ENCODE measurements around the gene CCDC148.
"Not testable (repeated sequence)": the region's sequence is repeated elsewhere in the genome, so short reads cannot be mapped to it uniquely, and the experiment has no call there.

The CCDC148 gene

DNA sequence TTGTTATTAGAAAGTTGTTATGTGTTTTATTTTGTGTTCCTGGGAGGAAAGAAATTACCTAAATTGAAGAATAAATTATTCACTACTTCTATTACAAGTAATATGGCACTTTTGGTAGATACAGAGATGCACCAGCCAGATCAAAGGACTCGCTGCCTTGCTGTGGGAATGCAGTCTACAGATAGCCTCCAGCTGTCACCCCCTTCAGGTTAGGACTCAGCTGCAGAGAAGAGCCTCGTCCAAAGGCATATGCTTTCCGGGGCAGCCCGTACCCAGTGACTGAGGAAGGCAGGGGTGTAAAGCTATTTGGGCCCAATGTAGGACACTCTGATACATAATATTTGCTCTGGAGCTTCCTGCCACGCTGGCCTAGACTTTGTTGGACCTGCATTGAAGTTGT is 90.2 kb downstream of the CCDC148 start:
- no peak for TF ChIP-seq EZH2phosphoT487 (IDR thresholded peaks at IDR 0.05; ENCODE audit: low read depth)
- TF ChIP-seq, protein P1, sequence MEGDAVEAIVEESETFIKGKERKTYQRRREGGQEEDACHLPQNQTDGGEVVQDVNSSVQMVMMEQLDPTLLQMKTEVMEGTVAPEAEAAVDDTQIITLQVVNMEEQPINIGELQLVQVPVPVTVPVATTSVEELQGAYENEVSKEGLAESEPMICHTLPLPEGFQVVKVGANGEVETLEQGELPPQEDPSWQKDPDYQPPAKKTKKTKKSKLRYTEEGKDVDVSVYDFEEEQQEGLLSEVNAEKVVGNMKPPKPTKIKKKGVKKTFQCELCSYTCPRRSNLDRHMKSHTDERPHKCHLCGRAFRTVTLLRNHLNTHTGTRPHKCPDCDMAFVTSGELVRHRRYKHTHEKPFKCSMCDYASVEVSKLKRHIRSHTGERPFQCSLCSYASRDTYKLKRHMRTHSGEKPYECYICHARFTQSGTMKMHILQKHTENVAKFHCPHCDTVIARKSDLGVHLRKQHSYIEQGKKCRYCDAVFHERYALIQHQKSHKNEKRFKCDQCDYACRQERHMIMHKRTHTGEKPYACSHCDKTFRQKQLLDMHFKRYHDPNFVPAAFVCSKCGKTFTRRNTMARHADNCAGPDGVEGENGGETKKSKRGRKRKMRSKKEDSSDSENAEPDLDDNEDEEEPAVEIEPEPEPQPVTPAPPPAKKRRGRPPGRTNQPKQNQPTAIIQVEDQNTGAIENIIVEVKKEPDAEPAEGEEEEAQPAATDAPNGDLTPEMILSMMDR (IDR thresholded peaks at IDR 0.05; ENCODE audit: low read depth, low read length): no peak
- Histone ChIP-seq H3K27ac (ENCODE audit: low read length) (no peak overlapping the region), H4K20me1 (ENCODE audit: insufficient read depth, low read length) (no peaks in the 10 kb centered on the region), H3K4me1 (ENCODE audit: low read length) (no peaks in the 10 kb centered on the region), H3K9me3 (ENCODE audit: insufficient read depth, low read length) (no peaks in the 10 kb centered on the region), H3K27me3 (ENCODE audit: low read depth, low read length) (no peaks in the 10 kb centered on the region), H3K9ac (ENCODE audit: low read length) (no peak overlapping the region), H2AFZ (ENCODE audit: low read depth, low read length) (no peak overlapping the region), H3K4me3 (ENCODE audit: low read length) (no peak overlapping the region), H3K36me3 (replicated peaks; ENCODE audit: low read depth, low read length) (no peaks in the 10 kb centered on the region), H3K4me2 (ENCODE audit: low read length) (no peak overlapping the region), H3K79me2 (ENCODE audit: low read length) (no peaks in the 10 kb centered on the region)

DNA sequence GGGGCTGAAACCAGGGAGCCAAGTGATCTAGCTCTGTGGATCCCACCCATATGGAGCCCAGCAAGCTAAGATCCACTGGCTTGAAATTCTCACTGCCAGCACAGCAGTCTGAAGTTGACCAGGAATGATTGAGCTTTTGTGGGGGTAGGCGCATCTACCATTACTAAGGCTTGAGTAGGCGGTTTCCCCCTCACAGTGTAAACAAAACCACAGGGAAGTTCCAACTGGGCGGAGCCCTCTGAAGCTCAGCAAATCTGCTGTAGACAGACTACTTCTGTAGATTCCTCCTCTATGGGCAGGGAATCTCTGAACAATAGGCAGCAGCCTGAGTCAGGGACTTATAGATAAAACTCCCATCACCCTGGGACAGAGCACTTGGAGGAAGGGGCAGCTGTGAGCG is 96.7 kb downstream of the CCDC148 start:
- peaks cover 7% of the 10 kb centered on the region; the same call in 1 of the 2 replicates for H3K4me1 ChIP-seq (ENCODE audit: low read length)
- no peak overlapping the region for H3K27ac ChIP-seq (ENCODE audit: low read length)
- no peak overlapping the region; the same call in 1 of the 2 replicates for H3K4me2 ChIP-seq (ENCODE audit: low read length)
- no peak overlapping the region for H3K9ac ChIP-seq (ENCODE audit: low read length)
- no peaks in the 10 kb centered on the region for H3K36me3 ChIP-seq (replicated peaks; ENCODE audit: low read depth, low read length)
- H3K4me3 ChIP-seq (ENCODE audit: low read length): no peak overlapping the region
- no peaks in the 10 kb centered on the region for H3K79me2 ChIP-seq (ENCODE audit: low read length)
- no peaks in the 10 kb centered on the region for H3K9me3 ChIP-seq (ENCODE audit: insufficient read depth, low read length)
- peak overlapping the region; percentile 30 for H2AFZ ChIP-seq (ENCODE audit: low read depth, low read length)
- no peaks in the 10 kb centered on the region for H4K20me1 ChIP-seq (ENCODE audit: insufficient read depth, low read length)
- TF ChIP-seq, protein P1 (IDR thresholded peaks at IDR 0.05; ENCODE audit: low read depth, low read length): no peak
- no peak for TF ChIP-seq EZH2phosphoT487 (IDR thresholded peaks at IDR 0.05; ENCODE audit: low read depth)
- no peaks in the 10 kb centered on the region for H3K27me3 ChIP-seq (ENCODE audit: low read depth, low read length)

DNA sequence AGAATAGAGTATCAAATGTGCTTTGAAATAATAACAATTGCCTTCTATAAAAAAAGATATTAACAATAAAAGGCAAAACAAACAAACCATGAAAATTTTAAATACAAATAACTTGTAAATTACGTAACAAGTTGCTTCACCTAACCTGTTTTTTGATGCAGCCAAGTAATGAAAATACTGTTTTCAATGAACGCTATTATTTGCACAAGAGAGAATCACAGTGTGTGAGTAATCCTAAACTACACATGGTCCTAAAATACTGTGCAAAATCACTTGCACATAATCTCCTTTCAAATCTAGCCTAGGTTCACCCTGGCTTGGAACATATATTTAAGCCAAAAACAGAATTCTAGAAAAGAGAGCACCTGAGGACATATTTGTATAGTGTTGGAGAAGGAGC is 98.9 kb downstream of the CCDC148 start:
- Histone ChIP-seq H3K27ac (ENCODE audit: low read length) (no peak overlapping the region), H3K27me3 (ENCODE audit: low read depth, low read length) (no peaks in the 10 kb centered on the region), H3K36me3 (replicated peaks; ENCODE audit: low read depth, low read length) (no peaks in the 10 kb centered on the region), H3K9me3 (ENCODE audit: insufficient read depth, low read length) (no peaks in the 10 kb centered on the region), H3K4me1 (ENCODE audit: low read length) (peaks cover 7% of the 10 kb centered on the region; the same call in 1 of the 2 replicates), H4K20me1 (ENCODE audit: insufficient read depth, low read length) (no peaks in the 10 kb centered on the region), H3K4me2 (ENCODE audit: low read length) (no peak overlapping the region), H3K9ac (ENCODE audit: low read length) (no peak overlapping the region), H3K79me2 (ENCODE audit: low read length) (no peaks in the 10 kb centered on the region), H2AFZ (ENCODE audit: low read depth, low read length) (no peak overlapping the region), H3K4me3 (ENCODE audit: low read length) (no peak overlapping the region)
- TF ChIP-seq, protein P1 (IDR thresholded peaks at IDR 0.05; ENCODE audit: low read depth, low read length): no peak
- no peak for TF ChIP-seq EZH2phosphoT487 (IDR thresholded peaks at IDR 0.05; ENCODE audit: low read depth)

DNA sequence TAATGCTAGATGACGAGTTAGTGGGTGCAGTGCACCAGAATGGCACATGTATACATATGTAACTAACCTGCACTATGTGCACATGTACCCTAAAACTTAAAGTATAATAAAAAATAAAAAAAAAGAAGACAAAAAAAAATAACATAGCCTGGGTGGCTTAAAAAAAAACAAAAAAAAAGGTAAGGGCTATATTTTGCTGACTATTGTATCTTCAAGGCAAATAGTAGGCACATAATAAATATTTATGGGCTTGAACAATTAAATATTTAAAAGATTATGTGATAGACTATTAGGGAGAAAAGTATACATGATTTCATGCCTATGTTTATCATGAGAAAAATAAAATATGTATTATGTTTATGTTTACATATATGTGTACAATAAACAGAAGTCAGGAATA is 99.4 kb downstream of the CCDC148 start:
- Histone ChIP-seq H3K4me3 (ENCODE audit: low read length) (no peak overlapping the region), H3K36me3 (replicated peaks; ENCODE audit: low read depth, low read length) (no peaks in the 10 kb centered on the region), H3K9me3 (ENCODE audit: insufficient read depth, low read length) (no peaks in the 10 kb centered on the region), H4K20me1 (ENCODE audit: insufficient read depth, low read length) (no peaks in the 10 kb centered on the region), H3K27ac (ENCODE audit: low read length) (no peak overlapping the region), H3K27me3 (ENCODE audit: low read depth, low read length) (no peaks in the 10 kb centered on the region), H3K4me1 (ENCODE audit: low read length) (peaks cover 7% of the 10 kb centered on the region; the same call in 1 of the 2 replicates), H3K79me2 (ENCODE audit: low read length) (no peaks in the 10 kb centered on the region), H2AFZ (ENCODE audit: low read depth, low read length) (no peak overlapping the region), H3K4me2 (ENCODE audit: low read length) (no peak overlapping the region), H3K9ac (ENCODE audit: low read length) (no peak overlapping the region)
- no peak for TF ChIP-seq EZH2phosphoT487 (IDR thresholded peaks at IDR 0.05; ENCODE audit: low read depth)
- TF ChIP-seq, protein P1 (IDR thresholded peaks at IDR 0.05; ENCODE audit: low read depth, low read length): no peak

DNA sequence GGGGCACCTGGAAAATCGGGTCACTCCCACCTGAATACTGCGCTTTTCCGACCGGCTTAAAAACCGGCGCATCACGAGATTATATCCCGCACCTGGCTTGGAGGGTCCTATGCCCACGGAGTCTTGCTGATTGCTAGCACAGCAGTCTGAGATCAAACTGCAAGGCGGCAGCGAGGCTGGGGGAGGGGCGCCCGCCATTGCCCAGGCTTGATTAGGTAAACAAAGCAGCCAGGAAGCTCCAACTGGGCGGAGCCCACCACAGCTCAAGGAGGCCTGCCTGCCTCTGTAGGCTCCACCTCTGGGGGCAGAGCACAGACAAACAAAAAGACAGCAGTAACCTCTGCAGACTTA is 105.1 kb downstream of the CCDC148 start:
- H2AFZ ChIP-seq (ENCODE audit: low read depth, low read length); H3K27ac ChIP-seq (ENCODE audit: low read length); H3K4me1 ChIP-seq (ENCODE audit: low read length); H3K9me3 ChIP-seq (ENCODE audit: insufficient read depth, low read length); H4K20me1 ChIP-seq (ENCODE audit: insufficient read depth, low read length); H3K4me3 ChIP-seq (ENCODE audit: low read length); H3K4me2 ChIP-seq (ENCODE audit: low read length); H3K27me3 ChIP-seq (ENCODE audit: low read depth, low read length); H3K79me2 ChIP-seq (ENCODE audit: low read length); H3K36me3 ChIP-seq (replicated peaks; ENCODE audit: low read depth, low read length); H3K9ac ChIP-seq (ENCODE audit: low read length): not testable (repeated sequence)

DNA sequence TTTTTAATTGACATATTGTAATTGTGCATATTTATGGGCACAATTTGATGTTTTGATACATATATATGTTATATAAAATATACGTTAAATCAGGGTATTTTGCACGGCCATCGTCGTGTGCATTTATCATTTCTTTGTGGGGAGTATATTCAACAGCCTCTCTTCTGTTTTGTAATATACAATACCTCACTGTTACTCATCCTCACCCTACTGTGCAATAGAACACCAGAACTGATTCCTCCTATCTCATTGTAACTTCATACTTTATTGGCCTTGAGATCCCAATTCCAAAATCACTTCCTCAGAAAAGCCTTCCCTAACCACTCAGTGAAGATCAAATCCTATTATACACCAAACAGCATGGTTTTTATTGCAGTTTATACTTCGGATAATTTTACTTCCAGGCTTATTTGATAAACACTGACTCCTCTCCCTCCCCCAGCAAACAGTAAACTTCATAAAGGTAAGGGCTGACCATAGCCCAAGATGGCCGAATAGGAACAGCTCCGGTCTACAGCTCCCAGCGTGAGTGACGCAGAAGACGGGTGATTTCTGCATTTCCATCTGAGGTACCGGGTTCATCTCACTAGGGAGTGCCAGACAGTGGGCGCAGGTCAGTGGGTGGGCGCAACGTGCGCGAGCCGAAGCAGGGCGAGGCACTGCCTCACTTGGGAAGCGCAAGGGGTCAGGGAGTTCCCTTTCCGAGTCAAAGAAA is 105.6 kb downstream of the CCDC148 start:
- H3K36me3 ChIP-seq (replicated peaks; ENCODE audit: low read depth, low read length); H2AFZ ChIP-seq (ENCODE audit: low read depth, low read length); H3K27ac ChIP-seq (ENCODE audit: low read length); H3K4me3 ChIP-seq (ENCODE audit: low read length); H3K79me2 ChIP-seq (ENCODE audit: low read length); H3K4me1 ChIP-seq (ENCODE audit: low read length); H4K20me1 ChIP-seq (ENCODE audit: insufficient read depth, low read length); H3K9me3 ChIP-seq (ENCODE audit: insufficient read depth, low read length); H3K9ac ChIP-seq (ENCODE audit: low read length); H3K4me2 ChIP-seq (ENCODE audit: low read length); H3K27me3 ChIP-seq (ENCODE audit: low read depth, low read length): not testable (repeated sequence)
